Measurements from ENCODE around the gene RBP2. TPM values are rescaled to one million over a fixed set of nuclear protein-coding genes. Genes with fewer than 3 reads are reported as not detected.

The RBP2 gene
- total RNA-seq, 1 donor from 2014 or later = not detected

DNA sequence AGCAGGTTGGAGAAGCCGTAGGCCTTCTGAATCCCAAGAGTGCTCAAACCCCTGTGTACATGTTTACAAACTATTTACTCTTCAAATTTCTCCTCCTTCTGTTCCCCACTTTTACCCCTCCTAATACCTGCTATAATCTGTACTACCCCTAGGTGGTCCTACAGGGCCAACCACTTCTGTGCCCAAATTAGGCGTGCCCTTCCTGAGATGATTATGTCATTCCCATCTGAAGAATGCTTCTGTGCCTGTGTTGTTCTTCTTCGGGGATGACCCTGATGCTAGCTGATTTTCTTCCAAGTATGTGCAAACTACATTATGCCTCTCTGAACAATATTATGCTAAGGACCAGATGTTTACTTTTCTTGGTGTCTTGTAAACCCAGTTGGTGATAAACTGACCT, 20.5 kb downstream of the RBP2 start:
- DNase-seq (ENCODE audit: low spot score) = no peak
- H3K4me1 Mint-ChIP-seq (ENCODE audit: low read depth) = peaks cover 13% of the 10 kb centered on the region

DNA sequence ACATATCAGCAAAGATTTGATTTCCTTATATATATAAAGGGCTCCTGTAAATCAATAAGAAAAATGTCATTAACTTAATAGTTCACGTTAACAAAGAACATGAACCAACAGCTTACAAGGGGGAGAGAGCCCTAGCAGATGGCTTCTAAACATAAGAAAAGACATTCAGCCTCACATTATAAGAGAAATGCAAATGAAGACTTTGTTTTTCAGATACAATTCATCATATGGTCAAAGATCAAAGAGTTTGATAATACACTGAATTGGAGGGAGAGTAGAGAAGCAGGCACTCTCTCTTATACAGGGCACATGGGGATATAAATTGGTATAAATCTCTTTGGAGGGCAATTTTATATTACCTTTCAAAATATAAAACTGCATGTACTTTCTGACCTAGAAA, 21.1 kb downstream of the RBP2 start:
- H3K27ac Mint-ChIP-seq (ENCODE audit: unreplicated experiment) = no peak overlapping the region
- peaks cover 8% of the 10 kb centered on the region for H3K4me1 Mint-ChIP-seq (ENCODE audit: low read depth)
- no peak for DNase-seq (ENCODE audit: low spot score)
- no peak overlapping the region for H3K4me3 Mint-ChIP-seq (ENCODE audit: unreplicated experiment)
- H3K9me3 Mint-ChIP-seq (ENCODE audit: low read depth) = no peaks in the 10 kb centered on the region
- H3K36me3 Mint-ChIP-seq (ENCODE audit: low read depth) = no peaks in the 10 kb centered on the region
- no peaks in the 10 kb centered on the region for H3K27me3 Mint-ChIP-seq (ENCODE audit: low read depth)
- TF ChIP-seq, protein P1, sequence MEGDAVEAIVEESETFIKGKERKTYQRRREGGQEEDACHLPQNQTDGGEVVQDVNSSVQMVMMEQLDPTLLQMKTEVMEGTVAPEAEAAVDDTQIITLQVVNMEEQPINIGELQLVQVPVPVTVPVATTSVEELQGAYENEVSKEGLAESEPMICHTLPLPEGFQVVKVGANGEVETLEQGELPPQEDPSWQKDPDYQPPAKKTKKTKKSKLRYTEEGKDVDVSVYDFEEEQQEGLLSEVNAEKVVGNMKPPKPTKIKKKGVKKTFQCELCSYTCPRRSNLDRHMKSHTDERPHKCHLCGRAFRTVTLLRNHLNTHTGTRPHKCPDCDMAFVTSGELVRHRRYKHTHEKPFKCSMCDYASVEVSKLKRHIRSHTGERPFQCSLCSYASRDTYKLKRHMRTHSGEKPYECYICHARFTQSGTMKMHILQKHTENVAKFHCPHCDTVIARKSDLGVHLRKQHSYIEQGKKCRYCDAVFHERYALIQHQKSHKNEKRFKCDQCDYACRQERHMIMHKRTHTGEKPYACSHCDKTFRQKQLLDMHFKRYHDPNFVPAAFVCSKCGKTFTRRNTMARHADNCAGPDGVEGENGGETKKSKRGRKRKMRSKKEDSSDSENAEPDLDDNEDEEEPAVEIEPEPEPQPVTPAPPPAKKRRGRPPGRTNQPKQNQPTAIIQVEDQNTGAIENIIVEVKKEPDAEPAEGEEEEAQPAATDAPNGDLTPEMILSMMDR (IDR thresholded peaks at IDR 0.05) = no peak

More for the DNA sequence above, 20.5 kb downstream of the RBP2 start:
- TF ChIP-seq, protein P1 (IDR thresholded peaks at IDR 0.05) = peak; percentile 55
- no peak overlapping the region for H3K27ac Mint-ChIP-seq (ENCODE audit: unreplicated experiment)
- H3K36me3 Mint-ChIP-seq (ENCODE audit: low read depth) = no peaks in the 10 kb centered on the region
- H3K9me3 Mint-ChIP-seq (ENCODE audit: low read depth) = no peaks in the 10 kb centered on the region
- H3K27me3 Mint-ChIP-seq (ENCODE audit: low read depth) = no peaks in the 10 kb centered on the region
- no peak overlapping the region for H3K4me3 Mint-ChIP-seq (ENCODE audit: unreplicated experiment)

DNA sequence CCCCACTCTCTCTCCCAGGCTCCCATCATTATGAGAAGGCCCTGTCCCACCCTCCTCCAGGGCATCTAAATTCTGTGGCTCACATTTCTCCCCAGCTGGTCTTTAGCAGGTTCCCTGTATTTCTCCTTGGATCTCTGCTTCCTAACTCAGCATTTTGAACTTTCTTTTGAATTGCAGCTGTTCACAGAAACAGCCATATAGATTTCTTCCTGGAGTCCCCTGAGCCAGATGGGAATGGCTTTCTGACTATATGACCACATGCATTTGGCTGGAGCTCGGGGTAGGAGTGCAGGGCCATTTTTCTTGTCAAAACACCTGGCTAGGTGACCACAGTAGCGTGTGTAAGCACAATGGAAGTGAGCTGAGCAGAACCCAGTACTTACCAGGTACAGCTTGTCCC, 22.0 kb downstream of the RBP2 start:
- Mint-ChIP-seq H3K4me1 (ENCODE audit: low read depth) (no peaks in the 10 kb centered on the region), H3K36me3 (ENCODE audit: low read depth) (no peaks in the 10 kb centered on the region)
- TF ChIP-seq, protein P1 (IDR thresholded peaks at IDR 0.05) = no peak

DNA sequence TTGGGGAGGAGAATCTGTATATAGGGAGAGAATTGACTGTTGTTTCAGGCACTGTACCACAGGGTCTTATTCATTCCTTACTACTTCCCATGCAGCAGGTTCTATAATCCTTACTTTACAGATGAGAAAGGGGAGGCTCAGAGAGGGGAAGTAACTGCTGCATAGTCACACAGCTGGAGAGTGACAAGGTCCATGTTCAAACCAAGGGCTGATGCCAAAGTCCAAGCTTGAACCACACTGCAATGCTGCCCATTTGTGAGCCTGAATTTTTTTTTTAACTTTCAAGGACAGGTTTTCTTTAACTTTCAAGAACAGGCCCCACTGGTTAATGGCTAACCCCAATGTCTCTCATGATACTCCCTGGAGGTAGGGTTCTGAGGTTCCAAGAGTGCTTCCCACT, 26.2 kb downstream of the RBP2 start:
- Mint-ChIP-seq H3K9me3 (ENCODE audit: low read depth) (no peaks in the 10 kb centered on the region), H3K36me3 (ENCODE audit: low read depth) (peaks cover 2% of the 10 kb centered on the region), H3K4me3 (ENCODE audit: unreplicated experiment) (no peak overlapping the region), H3K27ac (ENCODE audit: unreplicated experiment) (no peak overlapping the region), H3K4me1 (ENCODE audit: low read depth) (no peaks in the 10 kb centered on the region), H3K27me3 (ENCODE audit: low read depth) (no peaks in the 10 kb centered on the region)
- TF ChIP-seq, protein P1 (IDR thresholded peaks at IDR 0.05) = no peak
- no peak for DNase-seq (ENCODE audit: low spot score)

More for the DNA sequence above, 22.0 kb downstream of the RBP2 start:
- H3K27ac Mint-ChIP-seq (ENCODE audit: unreplicated experiment) = no peak overlapping the region
- H3K4me3 Mint-ChIP-seq (ENCODE audit: unreplicated experiment) = no peak overlapping the region
- no peaks in the 10 kb centered on the region for H3K9me3 Mint-ChIP-seq (ENCODE audit: low read depth)
- DNase-seq (ENCODE audit: low spot score) = no peak
- H3K27me3 Mint-ChIP-seq (ENCODE audit: low read depth) = no peaks in the 10 kb centered on the region

DNA sequence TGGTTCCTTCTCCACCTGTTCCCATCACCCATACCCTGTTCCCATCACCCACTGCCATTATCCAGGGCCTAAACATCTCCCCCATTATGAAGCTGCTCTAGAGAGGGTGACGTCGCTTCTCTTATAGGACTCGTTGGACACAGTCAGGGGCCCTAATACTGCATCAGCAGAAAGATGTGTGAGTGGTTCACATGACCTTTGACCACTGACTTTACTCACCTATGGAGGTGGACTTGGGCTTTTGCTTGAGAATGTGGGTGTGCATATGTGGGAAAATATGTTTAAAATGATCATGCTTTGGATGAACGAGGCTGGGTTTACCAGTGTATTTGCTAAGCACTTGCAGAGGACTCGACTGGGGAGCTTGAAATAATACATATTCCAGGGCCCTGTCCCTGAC, 26.8 kb downstream of the RBP2 start:
- Mint-ChIP-seq H3K27ac (ENCODE audit: unreplicated experiment) (no peak overlapping the region), H3K36me3 (ENCODE audit: low read depth) (peaks cover 2% of the 10 kb centered on the region), H3K4me1 (ENCODE audit: low read depth) (no peaks in the 10 kb centered on the region)

More for the DNA sequence above, 26.8 kb downstream of the RBP2 start:
- TF ChIP-seq, protein P1 (IDR thresholded peaks at IDR 0.05) = no peak
- no peak for DNase-seq (ENCODE audit: low spot score)
- no peaks in the 10 kb centered on the region for H3K27me3 Mint-ChIP-seq (ENCODE audit: low read depth)
- H3K9me3 Mint-ChIP-seq (ENCODE audit: low read depth) = no peaks in the 10 kb centered on the region
- no peak overlapping the region for H3K4me3 Mint-ChIP-seq (ENCODE audit: unreplicated experiment)
